ENCODE results near the gene ING4. TPM values are rescaled to one million over a fixed set of nuclear protein-coding genes. Genes with fewer than 3 reads are reported as not detected.

ING4 gene
- polyA plus RNA-seq, 1 of the 3 experiments (the other 2 are of a cell fraction) = 96.5 TPM

- CTCF ChIA-PET = interaction anchor here (0.9 to 1.1 kb wide), 2 partner anchors 8 to 32 kb away, joined by 3 read pairs; no protein-coding TSS in a partner anchor
- POLR2A ChIA-PET = no interaction called here
- Histone ChIP-seq H3K9me2 (no peaks in the 10 kb centered on the region), H3K4me2 (no peak within 1 kb of the TSS), H2AFZ (ENCODE audit: low read depth) (no peak within 1 kb of the TSS), H3K27me3 (ENCODE audit: insufficient read depth) (no peaks in the 10 kb centered on the region), H4K20me1 (ENCODE audit: insufficient read depth) (no peaks in the 10 kb centered on the region), H3K9ac (no peak within 1 kb of the TSS), H3F3A (replicated peaks; ENCODE audit: insufficient read depth) (no peaks in the 10 kb centered on the region), H3K27ac (ENCODE audit: low read depth in 2 of 2, low read length in 1 of 2) (no peak within 1 kb of the TSS), H3K9me3 (no peaks in the 10 kb centered on the region), H3K4me1 (ENCODE audit: control insufficient read depth in 1 of 2, insufficient read depth in 2 of 2, low read depth in 1 of 2, low read length in 1 of 2) (no peaks in the 10 kb centered on the region), H3K79me2 (ENCODE audit: insufficient read depth) (no peaks in the 10 kb centered on the region), H3K36me3 (replicated peaks in 1 of 2; ENCODE audit: control insufficient read depth in 1 of 2, insufficient read depth in 2 of 2, low read length in 1 of 2) (peaks cover 0 to 14% of the 10 kb centered on the region in 2 experiments), H3K4me3 (ENCODE audit: low read depth in 2 of 2, low read length in 1 of 2) (no peak within 1 kb of the TSS)
- DNase-seq = no peak
- TF ChIP-seq NRF1 (IDR thresholded peaks at IDR 0.05; ENCODE audit: low read depth, low read length) (no peak), RXRA (IDR thresholded peaks at IDR 0.05; ENCODE audit: borderline replicate concordance, low read depth) (no peak), TAF1 (IDR thresholded peaks at IDR 0.05; ENCODE audit: borderline replicate concordance, low read depth, low read length) (no peak), ZBTB33 (IDR thresholded peaks at IDR 0.05; ENCODE audit: borderline replicate concordance, low read depth) (no peak), GABPA (IDR thresholded peaks at IDR 0.05; ENCODE audit: low read depth) (no peak), POLR2AphosphoS5 (IDR thresholded peaks at IDR 0.05; ENCODE audit: low read depth, low read length) (no peak), CTCF (IDR thresholded peaks at IDR 0.05) (no peak), EZH2phosphoT487 (IDR thresholded peaks at IDR 0.05; ENCODE audit: borderline replicate concordance, low read depth) (no peak), FOXM1 (IDR thresholded peaks at IDR 0.05; ENCODE audit: low read depth) (no peak), CHD2 (IDR thresholded peaks at IDR 0.05; ENCODE audit: low read length, partially characterized antibody) (no peak), ELF1 (IDR thresholded peaks at IDR 0.05) (no peak), MEF2A (IDR thresholded peaks at IDR 0.05; ENCODE audit: borderline replicate concordance, low read depth) (no peak), RFX5 (IDR thresholded peaks at IDR 0.05; ENCODE audit: low read length) (no peak), MAX (IDR thresholded peaks at IDR 0.05; ENCODE audit: low read depth) (no peak), RCOR1 (IDR thresholded peaks at IDR 0.05; ENCODE audit: low read length) (no peak), MXI1 (IDR thresholded peaks at IDR 0.05; ENCODE audit: low read depth, low read length) (no peak), NFIC (IDR thresholded peaks at IDR 0.05; ENCODE audit: borderline replicate concordance) (no peak), TCF12 (IDR thresholded peaks at IDR 0.05) (no peak)
- 98% methylated on average over 32 of the region's 38 CpGs for WGBS (ENCODE audit: low lambda C conversion rate)
Observed at GRCh38 chr12:6647083-6647604, 15.8 kb downstream of the ING4 start, which contains the start of gene ACRBP. ACRBP (minus strand) TSS chr12:6647432; CDS start chr12:6647366, 66 bp downstream.

Data from SK-N-SH (cell line).